Natural killer cell (primary cell): ENCODE data around the gene LGMN. TPM values are rescaled to one million over a fixed set of nuclear protein-coding genes. Genes with fewer than 3 reads are reported as not detected.

Experiments used
- ATAC-seq, 3 donors: fragments of 150-1000 bp in 2 of 3; fragments of 200-7000 bp in 1 of 3; cut with Tn5 transposase; 1 replicate in 1 of 3; 2 replicates in 2 of 3; pipeline ENCODE4 v1.10.0; 2021; ENCODE audit warnings: mild to moderate bottlenecking in 2 of 3, moderate library complexity in 2 of 3
- DNase-seq, 2 donors: peaks; one replicate each; pipeline versions ENCODE4 v3.0.0 to v3.0.0-alpha.2; 2013 to 2021; ENCODE audit warnings: mixed read lengths in 1 of 2
- H3K27ac ChIP-seq: one replicate; pipeline ENCODE4 v1.5.1; 2013; ENCODE audit warnings: mild to moderate bottlenecking, low read length
- H3K27me3 ChIP-seq: one replicate; pipeline ENCODE4 v1.6.1; 2013; ENCODE audit warnings: low read length; ENCODE audit not compliant: control insufficient read depth, insufficient read depth
- H3K36me3 ChIP-seq: one replicate; pipeline ENCODE4 v1.6.1; 2013; ENCODE audit warnings: low read length; ENCODE audit not compliant: control insufficient read depth, insufficient read depth
- H3K4me1 ChIP-seq: one replicate; pipeline ENCODE4 v1.6.1; 2013; ENCODE audit warnings: low read length; ENCODE audit not compliant: control insufficient read depth, insufficient read depth
- H3K4me3 ChIP-seq: one replicate; pipeline ENCODE4 v1.5.1; 2013; ENCODE audit warnings: low read length
- H3K9me3 ChIP-seq: one replicate; pipeline ENCODE4 v1.6.1; 2013; ENCODE audit warnings: low read length; ENCODE audit not compliant: control insufficient read depth, insufficient read depth
- H3K27ac Mint-ChIP-seq, 2 donors: one replicate each; pipeline ENCODE4 v1.8.0; 2022; ENCODE audit warnings: mild to moderate bottlenecking in 2 of 2, mixed read lengths in 2 of 2, moderate library complexity in 1 of 2
- H3K27me3 Mint-ChIP-seq, 2 donors: one replicate each; pipeline ENCODE4 v1.8.0; 2022; ENCODE audit warnings: low read depth in 2 of 2, mixed read lengths in 2 of 2
- H3K36me3 Mint-ChIP-seq: one replicate; pipeline ENCODE4 v1.8.0; 2022; ENCODE audit warnings: mixed read lengths
- H3K4me1 Mint-ChIP-seq, 2 donors: one replicate each; pipeline ENCODE4 v1.8.0; 2022; ENCODE audit warnings: mixed read lengths in 2 of 2
- H3K4me3 Mint-ChIP-seq: one replicate; pipeline ENCODE4 v1.8.0; 2022; ENCODE audit warnings: mild to moderate bottlenecking, moderate library complexity, mixed read lengths
- H3K9me3 Mint-ChIP-seq, 2 donors: one replicate each; pipeline ENCODE4 v1.8.0; 2022; ENCODE audit warnings: mixed read lengths in 2 of 2
- WGBS: methylation state at CpG from one replicate; pipeline ENCODE4 v1.1.7; 2013; ENCODE audit warnings: missing lambda C conversion rate; ENCODE audit not compliant: insufficient coverage; 5-methylcytosine and 5-hydroxymethylcytosine counted together
- intact Hi-C: fragments of 100-400 bp; cut with micrococcal nuclease; formaldehyde crosslinking; loops from one replicate; pipeline ENCODE4 v1.14.2; 2022
- total RNA-seq, 4 donors: library from RNA; stranded (reverse); fragments of 120-200 nt in 1 of 4; gene quantifications; one replicate each; pipeline versions ENCODE4 v1.2.3 to v1.2.4, GENCODE V29; 2013 to 2022
- TF ChIP-seq, protein P1 (sequence below): fragments of 200-600 bp; IDR thresholded peaks from one replicate; pipeline ENCODE4 v1.8.0; 2022; ENCODE audit warnings: antibody characterized with exemption

Gene LGMN
- total RNA-seq, 3 donors from 2014 or later (not counting 1 experiment from before 2014, with no cell fraction given): 0.39 to 6.1 (median 2.5) TPM

DNA sequence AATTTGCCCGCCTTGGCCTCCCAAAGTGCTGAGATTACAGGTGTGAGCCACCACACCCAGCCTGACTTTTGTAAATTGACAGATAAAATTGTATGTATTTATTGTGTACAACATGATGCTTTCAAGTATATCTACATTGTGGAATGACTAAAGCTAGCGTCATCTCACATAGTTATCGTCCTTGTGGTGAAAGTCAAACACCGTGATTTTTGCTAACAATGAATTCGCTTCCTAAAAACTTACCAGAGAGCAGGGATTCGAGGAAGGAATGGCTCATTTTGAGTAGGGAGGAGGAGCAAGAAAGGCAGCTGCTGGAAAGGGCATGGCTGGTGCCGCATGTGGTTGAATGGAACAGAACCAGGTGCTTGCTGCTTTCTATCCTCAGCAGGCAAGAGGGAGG is 85.4 kb downstream of the LGMN start:
- H3K9me3 Mint-ChIP-seq: no peaks in the 10 kb centered on the region
- no peaks in the 10 kb centered on the region for H3K36me3 Mint-ChIP-seq
- no peak overlapping the region for H3K4me3 ChIP-seq
- H3K9me3 ChIP-seq: no peaks in the 10 kb centered on the region
- H3K27me3 Mint-ChIP-seq: no peaks in the 10 kb centered on the region
- peaks cover 81 to 90% of the 10 kb centered on the region in 2 donors for H3K4me1 Mint-ChIP-seq
- intact Hi-C loops: no loop called here
- ATAC-seq (no peak), DNase-seq (no peak)
- H3K27me3 ChIP-seq: no peaks in the 10 kb centered on the region
- peaks cover 62% of the 10 kb centered on the region for H3K4me1 ChIP-seq
- WGBS: 95% methylated on average over 7 of the region's 7 CpGs
- TF ChIP-seq, protein P1, sequence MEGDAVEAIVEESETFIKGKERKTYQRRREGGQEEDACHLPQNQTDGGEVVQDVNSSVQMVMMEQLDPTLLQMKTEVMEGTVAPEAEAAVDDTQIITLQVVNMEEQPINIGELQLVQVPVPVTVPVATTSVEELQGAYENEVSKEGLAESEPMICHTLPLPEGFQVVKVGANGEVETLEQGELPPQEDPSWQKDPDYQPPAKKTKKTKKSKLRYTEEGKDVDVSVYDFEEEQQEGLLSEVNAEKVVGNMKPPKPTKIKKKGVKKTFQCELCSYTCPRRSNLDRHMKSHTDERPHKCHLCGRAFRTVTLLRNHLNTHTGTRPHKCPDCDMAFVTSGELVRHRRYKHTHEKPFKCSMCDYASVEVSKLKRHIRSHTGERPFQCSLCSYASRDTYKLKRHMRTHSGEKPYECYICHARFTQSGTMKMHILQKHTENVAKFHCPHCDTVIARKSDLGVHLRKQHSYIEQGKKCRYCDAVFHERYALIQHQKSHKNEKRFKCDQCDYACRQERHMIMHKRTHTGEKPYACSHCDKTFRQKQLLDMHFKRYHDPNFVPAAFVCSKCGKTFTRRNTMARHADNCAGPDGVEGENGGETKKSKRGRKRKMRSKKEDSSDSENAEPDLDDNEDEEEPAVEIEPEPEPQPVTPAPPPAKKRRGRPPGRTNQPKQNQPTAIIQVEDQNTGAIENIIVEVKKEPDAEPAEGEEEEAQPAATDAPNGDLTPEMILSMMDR: no peak
- H3K27ac Mint-ChIP-seq: peak overlapping the region; percentile 96 to 99
- H3K27ac ChIP-seq: no peak overlapping the region
- H3K4me3 Mint-ChIP-seq: peak overlapping the region; percentile 22
- peaks cover 81% of the 10 kb centered on the region for H3K36me3 ChIP-seq

DNA sequence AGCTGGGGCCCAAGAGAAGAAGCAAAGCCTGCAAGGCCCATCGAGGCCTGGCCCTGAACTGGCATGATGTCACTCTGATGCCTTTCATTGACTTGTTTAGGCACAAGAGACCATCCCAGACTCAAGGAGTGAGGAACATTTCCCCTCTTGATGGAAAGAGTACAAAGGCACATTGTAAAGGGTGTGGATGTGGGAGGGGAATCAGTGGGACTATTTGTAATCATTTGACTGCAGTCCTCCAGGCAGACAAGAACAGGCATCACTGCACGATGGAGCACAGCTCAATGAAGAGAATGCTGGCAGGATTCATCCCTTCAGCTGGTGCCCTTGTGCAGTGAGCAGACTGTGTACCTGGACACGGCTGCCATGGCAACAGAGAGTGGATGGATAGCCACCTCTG is 87.9 kb downstream of the LGMN start:
- H3K36me3 ChIP-seq: peaks cover 83% of the 10 kb centered on the region
- no peaks in the 10 kb centered on the region for H3K9me3 ChIP-seq
- Mint-ChIP-seq H3K4me3 (no peak overlapping the region), H3K27me3 (no peaks in the 10 kb centered on the region), H3K4me1 (peaks cover 87 to 94% of the 10 kb centered on the region in 2 donors), H3K27ac (peak overlapping the region; percentile 96 to 99), H3K36me3 (peaks cover 3% of the 10 kb centered on the region), H3K9me3 (no peaks in the 10 kb centered on the region)
- DNase-seq: no peak
- ATAC-seq: no peak
- WGBS: 94% methylated on average over 3 of the region's 3 CpGs
- no peak overlapping the region for H3K4me3 ChIP-seq
- intact Hi-C loops: no loop called here
- H3K4me1 ChIP-seq: peaks cover 70% of the 10 kb centered on the region
- H3K27ac ChIP-seq: peak overlapping the region; percentile 59
- no peaks in the 10 kb centered on the region for H3K27me3 ChIP-seq
- TF ChIP-seq, protein P1: no peak

DNA sequence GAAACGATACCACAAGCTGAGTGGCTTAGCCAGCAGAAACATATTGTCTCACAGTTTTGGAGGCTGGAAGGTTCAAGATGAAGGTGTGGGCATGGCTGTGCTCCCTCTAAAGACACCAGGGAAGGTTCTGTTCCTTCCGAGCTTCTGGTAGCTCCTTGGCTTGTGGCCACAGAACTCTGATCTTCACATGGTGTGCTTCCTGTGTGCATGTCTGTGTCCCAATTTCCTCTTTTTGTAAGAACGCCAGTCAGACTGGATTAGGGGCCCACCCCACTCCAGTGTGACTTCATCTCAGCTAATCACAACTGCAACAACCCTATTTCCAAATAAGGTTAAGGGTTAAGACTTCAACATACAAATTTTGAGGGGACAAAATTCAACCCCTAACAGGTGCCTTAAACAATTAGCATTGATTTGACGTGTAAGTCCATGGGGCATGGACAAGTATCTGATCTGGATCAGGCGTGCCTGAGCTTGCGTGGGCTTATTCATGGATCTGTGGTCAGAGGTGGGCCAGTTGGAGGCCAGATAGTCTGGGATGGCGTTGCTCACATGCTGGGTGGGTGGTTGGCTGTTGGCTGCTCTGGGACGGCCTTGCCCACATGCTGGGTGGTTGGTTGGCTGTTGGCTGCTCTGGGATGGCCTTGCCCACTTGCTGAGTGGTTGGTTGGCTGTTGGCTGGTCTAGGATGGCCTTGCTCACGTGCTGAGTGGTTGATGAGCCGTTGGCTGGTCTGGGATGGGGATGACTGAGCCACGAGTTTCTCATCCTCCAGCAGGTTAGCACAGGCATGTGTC is 88.5 kb downstream of the LGMN start:
- Mint-ChIP-seq H3K4me3 (peak overlapping the region; percentile 9), H3K36me3 (peaks cover 6% of the 10 kb centered on the region), H3K9me3 (no peaks in the 10 kb centered on the region), H3K27me3 (no peaks in the 10 kb centered on the region), H3K27ac (peak overlapping the region; percentile 96 to 99), H3K4me1 (peaks cover 87 to 94% of the 10 kb centered on the region in 2 donors)
- no peaks in the 10 kb centered on the region for H3K9me3 ChIP-seq
- H3K27ac ChIP-seq: peak overlapping the region; percentile 59
- H3K36me3 ChIP-seq: peaks cover 83% of the 10 kb centered on the region
- DNase-seq (no peak), ATAC-seq (peak in 1 of 3 donors; percentile 52)
- H3K4me3 ChIP-seq: no peak overlapping the region
- H3K4me1 ChIP-seq: peaks cover 72% of the 10 kb centered on the region
- intact Hi-C loops: no loop called here
- TF ChIP-seq, protein P1: no peak
- H3K27me3 ChIP-seq: no peaks in the 10 kb centered on the region
- WGBS: 60% methylated on average over 11 of the region's 11 CpGs
